ENCODE results near the gene ZFHX3. TPM values are rescaled to one million over a fixed set of nuclear protein-coding genes. Genes with fewer than 3 reads are reported as not detected.

ZFHX3 gene
- total RNA-seq, 2 donors from 2014 or later = 57.7 to 70.1 TPM

DNA sequence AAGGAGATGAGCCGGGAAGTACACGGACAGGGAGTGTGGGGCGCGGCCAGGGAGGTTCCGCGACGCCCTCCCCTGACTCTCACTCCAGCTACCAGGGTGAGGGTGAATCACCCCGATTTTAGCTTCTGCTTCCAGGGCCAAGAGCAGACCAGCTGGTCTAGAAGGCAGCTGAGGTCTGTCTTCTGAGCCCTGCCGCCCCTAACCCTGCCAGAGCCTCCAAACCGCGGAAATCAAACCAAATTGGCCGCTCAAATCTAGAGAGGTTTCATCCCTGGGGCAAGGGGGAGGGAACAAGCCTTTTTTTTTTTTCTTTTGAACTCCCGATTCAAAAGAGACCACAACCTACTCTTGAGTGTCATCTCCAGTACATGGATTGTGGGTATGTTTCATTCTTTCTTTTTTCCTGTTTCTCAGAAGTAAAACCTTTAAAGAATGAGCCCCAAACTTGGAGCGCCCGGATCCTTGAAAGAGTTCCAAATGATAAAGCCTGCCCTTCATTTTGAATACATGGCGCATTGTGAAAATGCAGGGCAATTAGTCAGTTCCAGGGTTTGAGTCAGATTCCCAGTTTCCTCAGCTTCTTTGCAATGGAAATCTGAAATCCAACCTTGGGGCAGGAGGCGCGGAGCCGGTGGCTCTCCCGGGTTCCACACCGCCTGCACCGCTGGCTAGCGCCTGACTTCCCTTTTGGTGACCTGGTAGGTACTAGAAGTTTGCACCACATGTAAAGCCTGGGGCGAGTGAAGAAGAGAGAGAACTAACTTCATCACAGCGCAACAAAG, 16.5 kb upstream of the ZFHX3 start:
- Histone ChIP-seq H3K27ac (peak overlapping the region; percentile 99), H3K27me3 (replicated peaks; ENCODE audit: insufficient read depth) (no peaks in the 10 kb centered on the region), H3K36me3 (no peaks in the 10 kb centered on the region), H3K4me1 (ENCODE audit: control insufficient read depth in 1 of 2, low read depth in 2 of 2) (peaks cover 32 to 76% of the 10 kb centered on the region in 2 donors), H3K4me3 (peak overlapping the region; percentile 89), H3K9me3 (no peaks in the 10 kb centered on the region)
- no peak for DNase-seq (ENCODE audit: low spot score)
- no peak for ATAC-seq (ENCODE audit: insufficient number of reproducible peaks, low FRiP score, low read depth)
- TF ChIP-seq, protein P1, sequence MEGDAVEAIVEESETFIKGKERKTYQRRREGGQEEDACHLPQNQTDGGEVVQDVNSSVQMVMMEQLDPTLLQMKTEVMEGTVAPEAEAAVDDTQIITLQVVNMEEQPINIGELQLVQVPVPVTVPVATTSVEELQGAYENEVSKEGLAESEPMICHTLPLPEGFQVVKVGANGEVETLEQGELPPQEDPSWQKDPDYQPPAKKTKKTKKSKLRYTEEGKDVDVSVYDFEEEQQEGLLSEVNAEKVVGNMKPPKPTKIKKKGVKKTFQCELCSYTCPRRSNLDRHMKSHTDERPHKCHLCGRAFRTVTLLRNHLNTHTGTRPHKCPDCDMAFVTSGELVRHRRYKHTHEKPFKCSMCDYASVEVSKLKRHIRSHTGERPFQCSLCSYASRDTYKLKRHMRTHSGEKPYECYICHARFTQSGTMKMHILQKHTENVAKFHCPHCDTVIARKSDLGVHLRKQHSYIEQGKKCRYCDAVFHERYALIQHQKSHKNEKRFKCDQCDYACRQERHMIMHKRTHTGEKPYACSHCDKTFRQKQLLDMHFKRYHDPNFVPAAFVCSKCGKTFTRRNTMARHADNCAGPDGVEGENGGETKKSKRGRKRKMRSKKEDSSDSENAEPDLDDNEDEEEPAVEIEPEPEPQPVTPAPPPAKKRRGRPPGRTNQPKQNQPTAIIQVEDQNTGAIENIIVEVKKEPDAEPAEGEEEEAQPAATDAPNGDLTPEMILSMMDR (IDR thresholded peaks at IDR 0.05) = no peak

DNA sequence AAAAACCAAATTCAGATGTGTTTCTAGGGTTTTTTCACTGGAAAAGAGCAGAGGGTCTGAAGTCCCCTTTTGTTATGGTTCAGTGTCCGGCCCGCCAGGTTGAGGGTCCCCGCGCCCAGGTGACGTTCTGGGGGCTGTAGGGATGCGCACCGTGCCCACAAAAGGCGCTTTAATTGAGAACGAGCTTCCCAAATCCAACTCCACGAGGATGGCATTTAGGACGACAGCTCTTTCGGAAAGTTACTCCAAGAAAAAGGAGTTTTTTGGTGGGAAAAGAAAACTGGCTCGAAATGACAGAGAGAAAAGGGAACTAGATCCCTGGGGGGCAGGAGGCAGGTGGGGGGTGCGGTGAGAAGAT, 15.9 kb upstream of the ZFHX3 start:
- H3K27ac ChIP-seq = peak overlapping the region; percentile 99
- ATAC-seq (ENCODE audit: insufficient number of reproducible peaks, low FRiP score, low read depth) (no peak), DNase-seq (ENCODE audit: low spot score) (no peak)

DNA sequence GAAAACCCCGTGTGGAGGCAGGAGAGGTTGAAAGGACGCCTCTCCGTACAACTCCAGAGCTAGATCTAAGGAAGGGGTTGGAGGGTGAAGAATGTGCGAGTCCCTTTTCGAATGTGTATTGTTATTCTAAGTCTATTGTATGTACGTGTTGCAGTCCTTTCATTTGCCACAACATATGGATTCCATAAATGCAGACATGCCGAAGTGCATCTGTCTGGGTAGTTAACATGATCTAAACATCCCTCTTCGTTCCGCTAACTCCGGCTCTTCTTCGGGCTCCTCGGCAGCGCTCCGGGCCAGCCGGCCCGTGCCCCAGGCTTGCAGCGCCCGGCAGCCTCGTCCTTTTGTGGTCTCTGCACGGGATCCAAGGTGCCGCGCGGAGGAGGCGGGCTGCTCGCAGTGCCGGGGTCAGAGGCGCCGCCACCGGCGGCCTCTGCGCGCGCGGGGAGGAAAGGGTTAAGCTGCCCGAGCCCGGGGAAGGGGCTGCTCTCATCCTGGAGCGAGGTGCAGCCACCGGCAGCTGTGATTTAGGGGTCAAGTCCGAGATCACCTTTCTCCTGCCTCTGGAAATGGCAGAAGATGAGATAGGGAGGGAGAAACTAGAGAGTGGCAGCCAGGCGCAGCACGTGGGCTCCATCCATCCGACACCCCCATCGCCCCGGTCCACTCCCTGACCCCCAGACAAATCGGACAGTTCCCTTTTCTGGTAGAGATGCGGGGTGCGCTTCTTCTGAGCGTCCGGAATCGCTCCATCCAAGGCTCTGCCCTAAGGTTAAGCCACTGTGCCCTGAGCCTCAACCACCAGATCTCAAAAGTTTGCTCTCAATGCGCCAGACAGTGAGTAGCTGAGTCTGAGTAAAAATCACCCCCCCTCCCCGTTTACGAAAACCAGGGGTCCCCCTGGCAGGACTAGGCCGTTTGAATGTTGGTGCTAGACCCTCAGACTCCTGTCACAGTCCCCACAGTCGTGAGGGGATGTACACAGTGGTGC, 15.1 kb upstream of the ZFHX3 start:
- Histone ChIP-seq H3K4me1 (ENCODE audit: control insufficient read depth in 1 of 2, low read depth in 2 of 2) (peaks cover 26 to 64% of the 10 kb centered on the region in 2 donors), H3K4me3 (peak overlapping the region; percentile 89), H3K36me3 (no peaks in the 10 kb centered on the region), H3K27me3 (replicated peaks; ENCODE audit: insufficient read depth) (no peaks in the 10 kb centered on the region), H3K9me3 (no peaks in the 10 kb centered on the region), H3K27ac (peak overlapping the region; percentile 99)
- DNase-seq (ENCODE audit: low spot score) (no peak), ATAC-seq (ENCODE audit: insufficient number of reproducible peaks, low FRiP score, low read depth) (no peak)
- TF ChIP-seq, protein P1 (IDR thresholded peaks at IDR 0.05) = no peak

More for the DNA sequence above, 15.9 kb upstream of the ZFHX3 start:
- H3K9me3 ChIP-seq = no peaks in the 10 kb centered on the region
- peaks cover 32 to 70% of the 10 kb centered on the region in 2 donors for H3K4me1 ChIP-seq (ENCODE audit: control insufficient read depth in 1 of 2, low read depth in 2 of 2)
- peak overlapping the region; percentile 89 for H3K4me3 ChIP-seq
- H3K27me3 ChIP-seq (replicated peaks; ENCODE audit: insufficient read depth) = no peaks in the 10 kb centered on the region
- TF ChIP-seq, protein P1 (IDR thresholded peaks at IDR 0.05) = no peak
- no peaks in the 10 kb centered on the region for H3K36me3 ChIP-seq

DNA sequence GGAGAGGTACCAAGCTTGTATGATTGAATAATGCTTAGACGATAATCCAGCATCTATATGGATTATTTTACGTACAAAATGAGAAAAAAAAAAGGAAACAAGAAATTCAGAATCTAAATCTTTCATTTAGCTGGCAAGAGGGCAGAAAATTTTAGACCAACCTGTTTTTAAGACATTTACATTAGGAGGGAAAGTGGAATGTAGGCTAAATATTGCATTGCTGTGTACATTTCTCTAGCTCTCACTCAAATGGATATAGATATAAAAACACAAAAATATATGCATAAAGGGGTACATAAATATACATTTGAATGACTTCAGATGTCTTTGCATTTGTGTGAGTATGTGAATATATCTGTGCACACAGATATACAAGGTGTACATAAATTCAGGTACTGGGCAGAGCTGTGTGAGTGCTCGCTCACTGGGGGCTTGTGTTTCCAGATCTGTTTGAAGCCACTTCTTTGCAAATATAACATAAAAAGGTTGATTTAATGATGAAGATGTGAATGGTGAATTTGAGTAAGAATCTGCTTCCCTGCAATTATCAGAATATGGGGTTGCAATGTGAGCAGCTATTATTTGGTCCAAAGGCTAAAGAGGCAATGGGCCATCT, 14.2 kb upstream of the ZFHX3 start:
- TF ChIP-seq, protein P1 (IDR thresholded peaks at IDR 0.05) = no peak
- H3K4me1 ChIP-seq (ENCODE audit: control insufficient read depth in 1 of 2, low read depth in 2 of 2) = peaks cover 18 to 55% of the 10 kb centered on the region in 2 donors
- H3K36me3 ChIP-seq = no peaks in the 10 kb centered on the region
- ATAC-seq (ENCODE audit: insufficient number of reproducible peaks, low FRiP score, low read depth) (no peak), DNase-seq (ENCODE audit: low spot score) (no peak)
- peak overlapping the region; percentile 89 for H3K4me3 ChIP-seq
- H3K9me3 ChIP-seq = no peaks in the 10 kb centered on the region
- peak overlapping the region; percentile 99 for H3K27ac ChIP-seq
- H3K27me3 ChIP-seq (replicated peaks; ENCODE audit: insufficient read depth) = no peaks in the 10 kb centered on the region
